GM18505 (cell line): ENCODE data around the gene CLEC18C.
"Not testable (repeated sequence)": the region's sequence is repeated elsewhere in the genome, so short reads cannot be mapped to it uniquely, and the experiment has no call there.

Source experiments
- ATAC-seq: cut with Tn5 transposase; IDR thresholded peaks from one replicate; pipeline ENCODE4 v1.9.1; 2021; ENCODE audit not compliant: unreplicated experiment
- POLR2A ChIP-seq: IDR thresholded peaks from 4 replicates; pipeline ENCODE4 v1.6.1; 2011; ENCODE audit warnings: borderline replicate concordance; ENCODE audit not compliant: insufficient read depth, insufficient read length; ENCODE audit errors: extremely low read depth

The CLEC18C gene

GRCh38 chr16:70156207-70156978 is 17.2 kb upstream of the CLEC18C start:
- no peak for TF ChIP-seq POLR2A
- no peak for ATAC-seq

DNA sequence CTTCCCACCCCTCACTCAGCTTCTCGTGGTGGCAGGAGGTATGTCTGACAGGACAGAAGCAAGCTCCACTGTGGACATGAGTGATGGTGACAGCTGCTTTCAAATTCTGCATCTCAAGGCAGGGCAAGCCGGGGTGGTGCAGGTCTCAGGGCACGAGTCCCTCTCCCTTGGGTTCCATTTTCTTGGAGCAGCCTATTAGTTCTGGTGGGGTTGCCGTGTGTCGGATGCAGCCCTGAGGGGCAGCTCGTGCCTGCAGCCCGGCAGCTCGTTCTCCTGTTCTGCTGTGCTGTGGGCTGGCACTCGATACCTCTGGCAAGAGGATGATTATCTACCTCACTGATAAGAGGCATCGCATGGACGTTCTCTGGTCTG is 16.5 kb upstream of the CLEC18C start:
- no peak for ATAC-seq
- no peak for TF ChIP-seq POLR2A

DNA sequence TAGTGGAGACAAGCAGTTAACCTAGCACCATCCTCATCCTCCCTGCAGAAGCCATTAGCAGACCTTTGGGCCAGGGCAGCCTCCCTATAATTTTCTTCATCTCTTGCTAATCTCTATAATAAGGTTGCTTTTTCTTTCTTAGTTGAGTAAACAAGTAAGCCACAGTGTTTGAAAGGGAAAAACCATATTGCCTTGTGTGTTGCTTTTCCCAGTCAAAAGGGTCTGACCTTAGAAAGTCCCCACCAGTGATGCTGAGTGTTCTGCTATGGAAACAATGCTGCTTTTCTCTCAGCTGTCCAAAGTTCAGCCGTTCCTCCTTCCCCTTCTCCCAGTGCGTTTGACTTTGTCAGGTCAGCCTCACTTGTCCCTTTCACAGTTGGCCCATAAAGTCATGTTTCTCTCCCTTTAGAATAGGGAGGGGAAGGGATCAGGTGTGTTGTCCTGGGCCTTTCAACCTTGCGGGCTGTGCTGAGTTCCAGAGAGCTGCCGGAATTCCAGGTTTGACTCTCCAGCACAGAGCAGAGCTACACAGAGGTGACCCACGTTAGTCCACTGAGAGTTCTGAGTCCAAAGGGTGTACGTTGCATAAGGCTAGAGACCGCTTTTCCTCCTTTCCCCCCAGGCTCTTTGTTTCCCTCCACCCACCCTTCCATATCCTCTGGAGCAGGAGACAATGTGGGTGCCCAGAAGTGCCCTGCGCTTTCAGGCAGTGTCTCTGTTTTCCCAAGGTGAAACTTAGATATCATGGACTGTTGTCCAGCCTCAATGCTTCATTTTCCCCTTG is 15.9 kb upstream of the CLEC18C start:
- TF ChIP-seq POLR2A = no peak
- no peak for ATAC-seq

DNA sequence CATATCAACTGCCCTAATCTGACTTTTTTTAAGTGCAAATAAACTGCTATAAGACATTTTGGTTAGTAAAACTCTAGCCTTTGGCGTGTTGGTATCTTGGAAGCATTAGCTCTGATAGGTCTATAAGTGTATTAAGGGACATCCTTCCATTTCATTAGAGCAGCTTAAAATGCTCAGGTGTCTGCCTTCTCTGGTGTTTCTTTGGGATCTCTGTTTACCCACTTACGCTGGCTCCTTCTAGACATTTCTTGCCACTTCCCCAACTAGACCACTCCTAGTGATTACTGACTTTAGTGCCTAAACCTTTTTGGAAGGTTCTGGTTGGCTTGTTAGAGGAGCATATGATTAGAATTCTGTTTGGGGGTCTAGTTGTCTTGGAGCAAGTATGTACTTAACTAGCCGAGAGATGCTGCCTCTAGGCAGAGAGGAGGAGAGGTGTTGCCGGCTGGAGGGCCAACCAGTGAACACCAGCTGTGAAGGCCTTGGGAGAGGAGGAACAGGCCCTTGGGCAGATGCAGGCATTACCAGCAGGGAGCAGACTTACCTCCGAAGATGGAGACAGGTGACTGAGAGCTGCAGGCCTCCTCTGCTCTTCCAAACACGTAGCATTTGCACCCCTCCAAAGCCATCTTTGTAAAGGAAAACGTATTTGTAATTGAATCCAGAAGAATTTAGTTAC is 15.2 kb upstream of the CLEC18C start:
- no peak for TF ChIP-seq POLR2A
- no peak for ATAC-seq

GRCh38 chr16:70159355-70160348 is 13.9 kb upstream of the CLEC18C start:
- ATAC-seq = no peak
- TF ChIP-seq POLR2A = no peak

DNA sequence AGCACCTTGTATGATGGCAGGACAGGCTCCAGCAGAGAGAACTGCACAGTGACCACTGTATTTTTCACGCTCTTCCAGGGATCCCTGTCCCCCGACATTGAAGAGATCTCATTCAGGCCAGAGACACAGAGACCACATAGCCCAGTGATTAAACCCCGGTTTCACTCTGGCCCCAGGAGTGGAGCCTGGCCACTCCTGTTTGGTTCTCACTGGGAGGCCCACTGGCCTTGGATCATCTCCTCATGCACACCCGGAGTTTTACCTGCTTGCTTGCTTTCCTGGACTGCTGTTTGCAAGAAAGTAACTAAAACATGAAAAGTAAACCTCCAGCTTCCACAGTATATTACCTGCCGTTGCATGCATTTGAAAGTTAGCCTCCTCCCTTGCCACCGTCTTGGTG is 13.2 kb upstream of the CLEC18C start:
- no peak for ATAC-seq

GRCh38 chr16:70160821-70161220 is 12.8 kb upstream of the CLEC18C start:
- no peak for TF ChIP-seq POLR2A
- no peak for ATAC-seq

More for the DNA sequence above, 13.2 kb upstream of the CLEC18C start:
- TF ChIP-seq POLR2A = no peak

DNA sequence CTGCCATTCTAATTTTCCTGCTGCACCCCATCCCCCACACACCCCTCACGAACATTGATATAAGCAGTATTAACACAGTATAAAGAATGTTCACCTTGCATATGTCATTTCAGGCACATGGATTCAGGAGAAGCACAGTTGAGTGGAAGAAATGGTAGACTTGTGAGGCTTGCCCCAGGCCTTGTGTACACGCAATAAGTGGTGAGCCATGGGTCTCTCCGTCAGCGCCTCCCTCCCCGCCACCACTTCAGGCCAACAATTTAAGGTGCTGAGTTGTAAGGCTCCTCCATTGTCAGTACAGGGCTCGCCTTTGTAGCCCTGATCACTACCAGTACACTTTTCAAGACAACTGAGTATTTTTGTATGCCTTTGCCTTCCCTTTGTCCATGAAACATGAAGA is 12.2 kb upstream of the CLEC18C start:
- no peak for TF ChIP-seq POLR2A
- no peak for ATAC-seq

GRCh38 chr16:70162041-70162451 is 11.5 kb upstream of the CLEC18C start:
- no peak for TF ChIP-seq POLR2A
- ATAC-seq = no peak

GRCh38 chr16:70163596-70163995 is 10.0 kb upstream of the CLEC18C start:
- no peak for ATAC-seq
- TF ChIP-seq POLR2A = no peak

DNA sequence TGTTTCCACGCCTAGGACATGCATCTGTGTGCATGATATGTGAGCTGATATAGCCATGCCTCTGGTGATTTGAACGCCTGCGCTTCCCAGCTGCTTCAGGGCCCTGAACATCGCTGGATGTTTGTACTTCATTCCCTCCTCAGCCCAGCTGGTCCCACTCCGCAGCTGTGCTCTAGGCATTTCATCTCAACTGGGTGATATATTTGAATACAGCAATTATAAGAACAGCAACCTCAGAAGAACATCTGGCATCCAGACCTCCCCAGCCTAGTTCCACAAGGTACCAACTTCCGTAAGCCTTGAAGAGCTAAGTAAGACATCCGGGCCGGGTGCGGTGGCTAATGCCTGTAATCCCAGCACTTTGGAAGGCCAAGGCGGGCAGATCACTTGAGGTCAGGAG is 6.9 kb upstream of the CLEC18C start:
- ATAC-seq = not testable (repeated sequence)

- ATAC-seq = not testable (repeated sequence)
These were observed 329 bp downstream of the CLEC18C start for GRCh38 chr16:70173916-70174315.

- not testable (repeated sequence) for ATAC-seq
These were observed 873 bp downstream of the CLEC18C start for GRCh38 chr16:70174387-70174932.

- not testable (repeated sequence) for ATAC-seq
These were observed 14.4 kb downstream of the CLEC18C start for GRCh38 chr16:70187858-70188607.

GRCh38 chr16:70188608-70188915 is 15.0 kb downstream of the CLEC18C start:
- ATAC-seq = not testable (repeated sequence)

GRCh38 chr16:70190574-70190973 is 17.0 kb downstream of the CLEC18C start:
- ATAC-seq = not testable (repeated sequence)

DNA sequence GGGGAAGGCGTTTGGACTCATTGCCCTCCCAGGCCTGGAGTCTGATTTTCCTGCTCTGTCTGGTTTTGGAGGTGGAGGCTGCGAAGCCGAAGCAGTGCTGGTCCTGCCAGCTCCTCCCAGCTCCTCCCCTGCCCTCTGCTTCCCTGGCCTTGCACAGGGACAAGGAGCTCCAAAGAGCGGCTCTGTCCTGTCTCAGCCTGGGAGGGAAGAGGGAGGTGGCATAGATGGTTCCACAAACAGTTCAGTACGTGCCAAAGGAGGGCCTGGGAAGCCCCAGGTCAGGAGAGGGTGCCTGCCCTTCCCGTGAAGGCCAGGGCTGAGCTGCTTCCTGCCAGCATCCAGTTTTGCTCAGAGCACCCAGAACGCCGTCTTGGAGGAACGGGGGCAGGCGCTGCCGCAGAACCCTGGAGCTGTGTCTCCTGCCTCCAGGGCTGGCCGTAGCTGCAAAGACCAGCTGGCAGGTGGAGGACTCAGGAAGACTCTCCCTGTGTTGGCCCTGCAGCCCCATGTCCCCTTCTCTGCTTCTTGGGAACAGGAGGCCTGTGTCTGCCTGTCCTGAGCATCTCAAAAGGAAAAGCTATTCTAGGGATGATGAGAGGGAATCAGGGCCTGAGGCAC is 23.2 kb downstream of the CLEC18C start:
- not testable (repeated sequence) for ATAC-seq
